ENCODE measurements around the gene OR8B8. TPM values are rescaled to one million over a fixed set of nuclear protein-coding genes. Genes with fewer than 3 reads are reported as not detected.
"Not testable (repeated sequence)": the region's sequence is repeated elsewhere in the genome, so short reads cannot be mapped to it uniquely, and the experiment has no call there.

The OR8B8 gene
- total RNA-seq, 1 donor = not detected

DNA sequence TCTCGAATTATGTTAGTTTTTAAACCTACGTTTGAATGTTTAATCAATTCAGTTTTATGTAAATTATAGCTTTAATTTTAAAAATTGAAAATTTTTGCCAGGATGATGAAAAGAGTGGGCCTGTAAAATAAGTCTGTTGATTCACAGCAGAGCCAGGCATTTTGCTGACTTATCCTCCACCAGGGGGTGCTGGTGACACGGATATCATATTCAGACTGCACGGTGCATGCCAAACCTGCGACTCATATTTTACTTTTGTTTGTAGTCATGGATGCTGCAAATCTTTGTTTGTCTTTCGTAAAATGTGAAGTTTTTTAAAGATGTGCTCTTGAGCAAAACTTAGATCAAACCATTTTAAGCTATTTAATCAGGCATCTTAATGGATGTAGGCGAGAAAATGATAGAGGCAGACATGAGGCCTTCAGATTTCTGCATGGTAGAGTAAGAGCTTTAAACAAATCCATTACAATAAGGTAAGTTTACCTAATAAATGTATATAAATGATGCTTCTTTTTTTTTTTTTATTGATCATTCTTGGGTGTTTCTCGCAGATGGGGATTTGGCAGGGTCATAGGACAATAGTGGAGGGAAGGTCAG lies 43.1 kb downstream of the OR8B8 start:
- Histone ChIP-seq H3K36me3 (ENCODE audit: insufficient read depth, low read length) (no peaks in the 10 kb centered on the region), H3K4me3 (ENCODE audit: insufficient read depth, low read length) (no peak overlapping the region), H3K27me3 (ENCODE audit: insufficient read depth, low read length) (no peaks in the 10 kb centered on the region), H4K20me1 (ENCODE audit: insufficient read depth, low read length) (no peaks in the 10 kb centered on the region), H3K9me3 (ENCODE audit: low read depth, low read length) (no peaks in the 10 kb centered on the region), H3K4me1 (ENCODE audit: insufficient read depth, low read length) (no peaks in the 10 kb centered on the region), H3K79me2 (ENCODE audit: insufficient read depth, low read length) (no peaks in the 10 kb centered on the region), H3K4me2 (ENCODE audit: insufficient read depth, low read length) (no peak overlapping the region), H2AFZ (ENCODE audit: low read length) (no peak overlapping the region), H3K27ac (ENCODE audit: low read depth, low read length) (no peak overlapping the region)
- TF ChIP-seq, protein P1, sequence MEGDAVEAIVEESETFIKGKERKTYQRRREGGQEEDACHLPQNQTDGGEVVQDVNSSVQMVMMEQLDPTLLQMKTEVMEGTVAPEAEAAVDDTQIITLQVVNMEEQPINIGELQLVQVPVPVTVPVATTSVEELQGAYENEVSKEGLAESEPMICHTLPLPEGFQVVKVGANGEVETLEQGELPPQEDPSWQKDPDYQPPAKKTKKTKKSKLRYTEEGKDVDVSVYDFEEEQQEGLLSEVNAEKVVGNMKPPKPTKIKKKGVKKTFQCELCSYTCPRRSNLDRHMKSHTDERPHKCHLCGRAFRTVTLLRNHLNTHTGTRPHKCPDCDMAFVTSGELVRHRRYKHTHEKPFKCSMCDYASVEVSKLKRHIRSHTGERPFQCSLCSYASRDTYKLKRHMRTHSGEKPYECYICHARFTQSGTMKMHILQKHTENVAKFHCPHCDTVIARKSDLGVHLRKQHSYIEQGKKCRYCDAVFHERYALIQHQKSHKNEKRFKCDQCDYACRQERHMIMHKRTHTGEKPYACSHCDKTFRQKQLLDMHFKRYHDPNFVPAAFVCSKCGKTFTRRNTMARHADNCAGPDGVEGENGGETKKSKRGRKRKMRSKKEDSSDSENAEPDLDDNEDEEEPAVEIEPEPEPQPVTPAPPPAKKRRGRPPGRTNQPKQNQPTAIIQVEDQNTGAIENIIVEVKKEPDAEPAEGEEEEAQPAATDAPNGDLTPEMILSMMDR (IDR thresholded peaks at IDR 0.05; ENCODE audit: extremely low read depth, low read depth, low read length) = peak; percentile 90
- peak; percentile 88 for DNase-seq (ENCODE audit: insufficient read length, low spot score, missing footprints)

DNA sequence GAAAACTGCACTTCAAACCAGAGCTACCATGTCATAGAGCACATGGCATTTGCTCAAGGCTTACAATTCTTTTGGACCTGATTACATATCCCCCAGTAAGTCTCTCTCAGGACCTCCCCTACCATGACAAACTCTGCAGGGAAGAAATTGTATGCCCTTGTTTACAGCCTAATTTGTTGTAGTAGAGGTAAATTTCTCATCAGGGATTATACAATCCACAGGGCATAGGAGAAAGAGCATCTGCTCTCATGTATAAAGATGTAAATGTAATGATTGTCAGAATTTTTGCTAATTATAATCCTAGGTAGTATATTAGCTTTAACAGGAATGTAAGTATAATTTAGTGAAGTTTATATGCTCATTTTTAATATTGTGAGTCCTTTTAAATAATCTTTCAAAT lies 46.6 kb downstream of the OR8B8 start, which contains the start of gene OR8B3:
OR8B3 (minus strand) TSS at position 101 of the 400 bp plus-strand sequence. CDS start 1,673 bp downstream, outside the sequence.
- DNase-seq (ENCODE audit: insufficient read length, low spot score, missing footprints) = no peak
- no peaks in the 10 kb centered on the region for H4K20me1 ChIP-seq (ENCODE audit: insufficient read depth, low read length)
- H3K27me3 ChIP-seq (ENCODE audit: insufficient read depth, low read length) = no peaks in the 10 kb centered on the region
- no peaks in the 10 kb centered on the region for H3K36me3 ChIP-seq (ENCODE audit: insufficient read depth, low read length)
- H3K4me3 ChIP-seq (ENCODE audit: insufficient read depth, low read length) = no peak within 1 kb of the TSS
- H3K4me2 ChIP-seq (ENCODE audit: insufficient read depth, low read length) = no peak within 1 kb of the TSS
- no peak within 1 kb of the TSS for H3K27ac ChIP-seq (ENCODE audit: low read depth, low read length)
- no peak within 1 kb of the TSS for H2AFZ ChIP-seq (ENCODE audit: low read length)
- no peaks in the 10 kb centered on the region for H3K9me3 ChIP-seq (ENCODE audit: low read depth, low read length)
- TF ChIP-seq, protein P1 (IDR thresholded peaks at IDR 0.05; ENCODE audit: extremely low read depth, low read depth, low read length) = no peak
- no peaks in the 10 kb centered on the region for H3K79me2 ChIP-seq (ENCODE audit: insufficient read depth, low read length)
- H3K4me1 ChIP-seq (ENCODE audit: insufficient read depth, low read length) = no peaks in the 10 kb centered on the region

DNA sequence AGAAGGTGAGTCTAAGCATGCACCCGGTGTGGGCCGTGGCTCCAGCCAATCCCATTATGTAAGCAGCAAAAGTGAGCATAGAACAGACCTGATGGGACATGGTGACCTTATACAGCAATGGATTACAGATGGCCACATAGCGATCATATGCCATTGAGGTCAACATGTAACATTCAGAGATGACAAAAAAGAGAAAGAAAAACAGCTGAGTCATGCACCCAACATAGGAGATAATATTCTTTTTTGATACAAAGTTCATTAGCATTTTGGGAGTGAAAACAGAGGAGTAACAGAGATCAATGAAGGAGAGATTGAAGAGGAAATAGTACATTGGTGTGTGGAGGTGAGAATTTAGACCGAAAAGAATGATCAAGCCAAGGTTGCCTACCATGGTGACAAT lies 48.6 kb downstream of the OR8B8 start:
- H2AFZ ChIP-seq (ENCODE audit: low read length); H3K9me3 ChIP-seq (ENCODE audit: low read depth, low read length); H3K27me3 ChIP-seq (ENCODE audit: insufficient read depth, low read length); H3K4me2 ChIP-seq (ENCODE audit: insufficient read depth, low read length); H4K20me1 ChIP-seq (ENCODE audit: insufficient read depth, low read length); H3K4me3 ChIP-seq (ENCODE audit: insufficient read depth, low read length); H3K79me2 ChIP-seq (ENCODE audit: insufficient read depth, low read length); DNase-seq (ENCODE audit: insufficient read length, low spot score, missing footprints); H3K36me3 ChIP-seq (ENCODE audit: insufficient read depth, low read length); H3K4me1 ChIP-seq (ENCODE audit: insufficient read depth, low read length); H3K27ac ChIP-seq (ENCODE audit: low read depth, low read length): not testable (repeated sequence)

DNA sequence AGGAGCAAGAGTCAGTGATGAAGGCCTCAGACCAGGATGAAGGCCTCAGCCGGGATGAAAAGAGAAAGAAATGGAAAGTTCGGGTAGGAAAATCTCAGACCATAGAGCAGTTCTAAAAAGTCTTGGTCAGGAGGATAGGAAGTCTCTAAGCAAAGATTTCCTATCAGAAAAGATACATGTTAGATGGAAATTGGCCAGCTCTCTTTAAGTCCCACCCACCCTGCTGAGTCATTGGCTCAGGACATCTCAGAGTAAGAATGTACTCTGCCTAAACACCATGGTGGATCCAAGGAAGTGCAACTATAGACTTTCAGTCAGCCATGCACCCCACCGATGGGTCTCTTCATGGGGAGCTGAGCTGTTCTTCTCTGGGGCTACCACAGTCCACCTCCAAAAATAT lies 51.1 kb downstream of the OR8B8 start:
- no peaks in the 10 kb centered on the region for H3K79me2 ChIP-seq (ENCODE audit: insufficient read depth, low read length)
- no peaks in the 10 kb centered on the region for H3K4me1 ChIP-seq (ENCODE audit: insufficient read depth, low read length)
- DNase-seq (ENCODE audit: insufficient read length, low spot score, missing footprints) = peak; percentile 64
- H3K27me3 ChIP-seq (ENCODE audit: insufficient read depth, low read length) = no peaks in the 10 kb centered on the region
- H4K20me1 ChIP-seq (ENCODE audit: insufficient read depth, low read length) = no peaks in the 10 kb centered on the region
- H3K9me3 ChIP-seq (ENCODE audit: low read depth, low read length) = no peaks in the 10 kb centered on the region
- H2AFZ ChIP-seq (ENCODE audit: low read length) = no peak overlapping the region
- H3K4me3 ChIP-seq (ENCODE audit: insufficient read depth, low read length) = no peak overlapping the region
- no peaks in the 10 kb centered on the region for H3K36me3 ChIP-seq (ENCODE audit: insufficient read depth, low read length)
- no peak overlapping the region for H3K27ac ChIP-seq (ENCODE audit: low read depth, low read length)
- no peak overlapping the region for H3K4me2 ChIP-seq (ENCODE audit: insufficient read depth, low read length)
- TF ChIP-seq, protein P1 (IDR thresholded peaks at IDR 0.05; ENCODE audit: extremely low read depth, low read depth, low read length) = no peak

Other genes with a start within 250 kb of the OR8B8 start
- gene OR8G1, start 204.6 kb downstream of the OR8B8 start, total RNA-seq = not detected in 2 replicates
- gene OR8G5, start 189.3 kb downstream of the OR8B8 start, total RNA-seq = not detected in 2 replicates
- not detected in 2 replicates for gene OR8D1, start 131.7 kb downstream of the OR8B8 start, total RNA-seq
- gene OR8D2, start 125.5 kb downstream of the OR8B8 start, total RNA-seq = not detected in 2 replicates
- gene OR8B2, start 61.2 kb downstream of the OR8B8 start, total RNA-seq = not detected in 2 replicates
- not detected in 2 replicates for gene OR8B3, start 46.7 kb downstream of the OR8B8 start, total RNA-seq
- gene OR8B4, start 20.8 kb downstream of the OR8B8 start, total RNA-seq = not detected in 2 replicates
- gene OR8B12, start 98.0 kb upstream of the OR8B8 start, total RNA-seq = not detected in 2 replicates
- gene OR8A1, start 124.3 kb upstream of the OR8B8 start, total RNA-seq = not detected in 2 replicates
- gene PANX3, start 165.7 kb upstream of the OR8B8 start, total RNA-seq = not detected in 2 replicates
- 37.7 and 40.2 TPM in 2 replicates for gene TBRG1, start 177.2 kb upstream of the OR8B8 start, total RNA-seq
- 10.5 and 11.5 TPM in 2 replicates for gene SIAE, start 228.0 kb upstream of the OR8B8 start, total RNA-seq
- gene SPA17, start 228.2 kb upstream of the OR8B8 start, total RNA-seq = 8.0 and 8.8 TPM in 2 replicates